H1 (cell line): Measurements from ENCODE around the gene KRT72. TPM values are rescaled to one million over a fixed set of nuclear protein-coding genes. Genes with fewer than 3 reads are reported as not detected.

Experiments used
- CTCF ChIA-PET: fragments of 300-600 bp; sonication (Branson Sonifier 250); formaldehyde crosslinking; loops from one replicate; lab custom pipeline; 2021; ENCODE audit not compliant: partially characterized antibody; lab: Charles Lee
- POLR2A ChIA-PET: fragments of 300-600 bp; sonication (Branson Sonifier 250); formaldehyde crosslinking; loops from one replicate; lab custom pipeline; 2021; ENCODE audit warnings: inconsistent platforms; ENCODE audit not compliant: partially characterized antibody; lab: Charles Lee
- DNase-seq, 2 experiments: peaks; one replicate each; pipeline versions ENCODE4 v3.0.0 to v3.0.0-alpha.2; 2010 to 2022; ENCODE audit warnings: low spot score in 2 of 2, low read depth in 1 of 2, mixed read lengths in 1 of 2
- FAIRE-seq: peaks from 2 replicates; lab custom pipeline; 2011; peaks lifted over from hg19 to GRCh38; lab: Jason Lieb, UNC
- H2AFZ ChIP-seq: 2 replicates; pipeline ENCODE4 v1.8.1; 2012; ENCODE audit warnings: low read length, inconsistent platforms
- H2AK5ac ChIP-seq: 2 replicates; pipeline ENCODE4 v1.6.1; 2013; ENCODE audit warnings: low read depth, low read length
- H2BK120ac ChIP-seq: replicated peaks from 2 replicates; pipeline ENCODE3; 2013; ENCODE audit warnings: low read depth, low read length, inconsistent platforms
- H2BK12ac ChIP-seq: 2 replicates; pipeline ENCODE4 v1.6.1; 2013; ENCODE audit warnings: low read depth, low read length
- H2BK15ac ChIP-seq: 2 replicates; pipeline ENCODE4 v1.6.1; 2013; ENCODE audit warnings: low read length
- H2BK20ac ChIP-seq: 2 replicates; pipeline ENCODE4 v1.6.1; 2013; ENCODE audit warnings: low read length
- H2BK5ac ChIP-seq: 2 replicates; pipeline ENCODE4 v1.6.1; 2013; ENCODE audit warnings: low read depth, low read length
- H3K14ac ChIP-seq: 2 replicates; pipeline ENCODE4 v1.6.1; 2013; ENCODE audit warnings: inconsistent platforms; ENCODE audit not compliant: insufficient read length
- H3K18ac ChIP-seq: 2 replicates; pipeline ENCODE4 v1.6.1; 2013; ENCODE audit warnings: low read length; ENCODE audit errors: extremely low read depth
- H3K23ac ChIP-seq: 2 replicates; pipeline ENCODE4 v1.6.1; 2013; ENCODE audit warnings: inconsistent platforms; ENCODE audit not compliant: insufficient read length
- H3K23me2 ChIP-seq: 2 replicates; pipeline ENCODE4 v1.6.1; 2013; ENCODE audit warnings: low read depth, low read length
- H3K27ac ChIP-seq: 2 replicates; pipeline ENCODE4 v1.6.1; 2011; ENCODE audit warnings: low read depth, low read length, inconsistent platforms
- H3K27me3 ChIP-seq, 4 experiments: replicated peaks in 1 of 4; 1 replicate in 1 of 4; 2 replicates in 3 of 4; pipeline versions ENCODE4 v1.6.1 to v1.8.1; 2011 to 2013; ENCODE audit warnings: low read length in 3 of 4, mild to moderate bottlenecking in 3 of 4, inconsistent platforms in 2 of 4, mixed read lengths in 2 of 4, moderate library complexity in 1 of 4; ENCODE audit not compliant: control insufficient read depth in 3 of 4, insufficient read depth in 3 of 4; ENCODE audit errors: extremely low read depth in 1 of 4
- H3K36me3 ChIP-seq, 4 experiments: 2 replicates each; pipeline versions ENCODE4 v1.6.1 to v1.8.1; 2011 to 2013; ENCODE audit warnings: mild to moderate bottlenecking in 4 of 4, low read length in 3 of 4, moderate library complexity in 2 of 4, control low read depth in 1 of 4, inconsistent platforms in 1 of 4; ENCODE audit not compliant: insufficient read depth in 4 of 4, control insufficient read depth in 2 of 4
- H3K4ac ChIP-seq: replicated peaks from 2 replicates; pipeline ENCODE3; 2013; ENCODE audit warnings: low read length, low read depth, mixed read lengths, inconsistent platforms; ENCODE audit not compliant: insufficient read length
- H3K4me1 ChIP-seq, 4 experiments: replicated peaks in 1 of 4; 1 replicate in 1 of 4; 2 replicates in 3 of 4; pipeline versions ENCODE4 v1.6.1 to v1.8.1; 2011 to 2013; ENCODE audit warnings: low read length in 3 of 4, inconsistent platforms in 2 of 4, mixed read lengths in 1 of 4; ENCODE audit not compliant: insufficient read depth in 4 of 4, control insufficient read depth in 3 of 4
- H3K4me2 ChIP-seq, 2 experiments: 2 replicates each; pipeline versions ENCODE4 v1.6.1 to v1.8.1; 2011 to 2013; ENCODE audit warnings: low read depth in 2 of 2, low read length in 2 of 2, control low read depth in 1 of 2, inconsistent platforms in 1 of 2, mild to moderate bottlenecking in 1 of 2; ENCODE audit not compliant: insufficient read depth in 1 of 2
- H3K4me3 ChIP-seq, 4 experiments: fragments of 200-600, 300-600 bp in 1 of 4; sonication (generic), shearing (Covaris generic), sonication (Bioruptor Twin) in 1 of 4; 2 replicates each; pipeline versions ENCODE4 v1.5.1 to v1.8.1; 2011 to 2016; ENCODE audit warnings: low read length in 4 of 4, low read depth in 3 of 4, control low read depth in 2 of 4, inconsistent platforms in 2 of 4, mild to moderate bottlenecking in 2 of 4, mixed read lengths in 1 of 4, moderate library complexity in 1 of 4; ENCODE audit not compliant: insufficient read depth in 2 of 4; ENCODE audit errors: extremely low read depth in 1 of 4
- H3K56ac ChIP-seq: replicated peaks from 2 replicates; pipeline ENCODE3; 2013; ENCODE audit warnings: low read depth, mild to moderate bottlenecking, mixed read lengths, low read length, inconsistent platforms; ENCODE audit not compliant: insufficient read length
- H3K79me1 ChIP-seq: 2 replicates; pipeline ENCODE4 v1.6.1; 2013; ENCODE audit warnings: low read depth, low read length, control low read depth
- H3K79me2 ChIP-seq, 2 experiments: 2 replicates each; pipeline versions ENCODE4 v1.6.1 to v1.8.1; 2012 to 2013; ENCODE audit warnings: low read length in 2 of 2, mild to moderate bottlenecking in 2 of 2, inconsistent platforms in 1 of 2; ENCODE audit not compliant: insufficient read depth in 2 of 2, control insufficient read depth in 1 of 2
- H3K9ac ChIP-seq, 4 experiments: replicated peaks in 1 of 4; 1 replicate in 1 of 4; 2 replicates in 3 of 4; pipeline versions ENCODE4 v1.6.1 to v1.8.1; 2011 to 2013; ENCODE audit warnings: low read depth in 3 of 4, low read length in 3 of 4, control low read depth in 2 of 4, mild to moderate bottlenecking in 2 of 4, moderate library complexity in 2 of 4, inconsistent platforms in 1 of 4; ENCODE audit errors: extremely low read depth in 1 of 4
- H3K9me3 ChIP-seq, 2 experiments: 2 replicates each; pipeline versions ENCODE4 v1.6.1 to v1.8.1; 2012 to 2013; ENCODE audit warnings: mild to moderate bottlenecking in 2 of 2, moderate library complexity in 2 of 2, control low read depth in 1 of 2, inconsistent platforms in 1 of 2, low read depth in 1 of 2, low read length in 1 of 2, mixed read lengths in 1 of 2; ENCODE audit not compliant: insufficient read depth in 2 of 2
- H4K20me1 ChIP-seq, 2 experiments: replicated peaks in 1 of 2; 2 replicates each; pipeline versions ENCODE3 to v1.8.1; 2011 to 2013; ENCODE audit warnings: inconsistent platforms in 2 of 2, low read length in 2 of 2, mild to moderate bottlenecking in 1 of 2; ENCODE audit not compliant: insufficient read depth in 2 of 2, control insufficient read depth in 1 of 2
- H4K5ac ChIP-seq: 2 replicates; pipeline ENCODE4 v1.6.1; 2013; ENCODE audit warnings: low read length, low read depth, mixed read lengths, inconsistent platforms; ENCODE audit not compliant: insufficient read length
- H4K8ac ChIP-seq: 2 replicates; pipeline ENCODE4 v1.8.0; 2013; ENCODE audit warnings: mild to moderate bottlenecking, moderate library complexity, low read length, inconsistent platforms; ENCODE audit not compliant: insufficient read depth; ENCODE audit errors: extremely low read depth
- H4K91ac ChIP-seq: replicated peaks from 2 replicates; pipeline ENCODE3; 2013; ENCODE audit warnings: low read length, mixed read lengths, inconsistent platforms; ENCODE audit not compliant: insufficient read length
- ASH2L ChIP-seq: fragments of 200-600, 300-600 bp; sonication (generic); IDR thresholded peaks from one replicate; pipeline ENCODE4 v1.7.1; 2017; ENCODE audit warnings: low read length
- CBX5 ChIP-seq: fragments of 300-800, 300-1000 bp; sonication (generic); IDR thresholded peaks from 2 replicates; pipeline ENCODE4 v1.7.1; 2016; ENCODE audit warnings: antibody characterized with exemption, low read length, low read depth
- EGR1 ChIP-seq: IDR thresholded peaks from 2 replicates; pipeline ENCODE4 v1.6.1; 2011; ENCODE audit warnings: low read depth, low read length, borderline replicate concordance
- EZH2 ChIP-seq: fragments of 200-600 bp; sonication (generic); IDR thresholded peaks from 2 replicates; pipeline ENCODE4 v1.7.1; 2012; ENCODE audit warnings: low read depth, mild to moderate bottlenecking, moderate library complexity, low read length, inconsistent platforms; ENCODE audit not compliant: severe bottlenecking
- KDM4A ChIP-seq: IDR thresholded peaks from one replicate; pipeline ENCODE4 v1.7.1; 2012; ENCODE audit warnings: low read depth, mild to moderate bottlenecking, moderate library complexity, low read length, inconsistent platforms; ENCODE audit not compliant: severe bottlenecking
- POLR2AphosphoS5 ChIP-seq: IDR thresholded peaks from 2 replicates; pipeline ENCODE4 v1.6.1; 2011; ENCODE audit warnings: low read depth, low read length
- RAD21 ChIP-seq, 2 experiments: IDR thresholded peaks in 1 of 2; conservative IDR thresholded peaks in 1 of 2; 2 replicates each; pipeline ENCODE4 v1.6.1; 2011; ENCODE audit warnings: low read depth in 2 of 2, low read length in 2 of 2, improper control_type of control experiment in 1 of 2, inconsistent platforms in 1 of 2, mild to moderate bottlenecking in 1 of 2, moderate library complexity in 1 of 2
- TBP ChIP-seq: IDR thresholded peaks from 2 replicates; pipeline ENCODE4 v1.6.1; 2011; ENCODE audit warnings: low read depth, low read length, improper control_type of control experiment
- TEAD4 ChIP-seq: IDR thresholded peaks from 2 replicates; pipeline ENCODE4 v1.6.1; 2012; ENCODE audit warnings: low read depth, low read length, inconsistent platforms, mixed read lengths
- YY1 ChIP-seq: IDR thresholded peaks from 2 replicates; pipeline ENCODE4 v1.6.1; 2011; ENCODE audit warnings: low read depth, mild to moderate bottlenecking, low read length
- WGBS, 2 experiments: shearing (Covaris generic) in 1 of 2; methylation state at CpG; one replicate each; pipeline versions ENCODE4 v1.1.6 to v1.1.7; 2013 to 2015; ENCODE audit warnings: low lambda C conversion rate in 2 of 2, mixed read lengths in 2 of 2, inconsistent platforms in 1 of 2, low coverage in 1 of 2, missing lambda C conversion rate in 1 of 2; ENCODE audit not compliant: insufficient replicate concordance in 2 of 2, insufficient coverage in 1 of 2, insufficient read length in 1 of 2; ENCODE audit errors: extremely low coverage in 1 of 2, missing lambda C conversion rate in 1 of 2; 5-methylcytosine and 5-hydroxymethylcytosine counted together
- polyA plus RNA-seq, 7 experiments: library from polyadenylated mRNA; depleted of rRNA in 3 of 7; stranded (reverse) in 5 of 7; unstranded in 2 of 7; fragments of >200 nt in 5 of 7; fragments of 200-250 nt in 2 of 7; gene quantifications; 1 replicate in 5 of 7; 2 replicates in 1 of 7; 4 replicates in 1 of 7; pipeline versions ENCODE4 v1.2.1 to v1.2.3, GENCODE V29; 2011 to 2013; ENCODE audit warnings: missing spikeins in 2 of 7, mixed read lengths in 2 of 7
- total RNA-seq: library from RNA; stranded (reverse); fragmentation: NEBNext Ultra II Directional; extraction: Animal tissue kit (Norgen Biotek cat#: 25700); gene quantifications from 2 replicates; pipeline ENCODE4 v1.2.1, GENCODE V29; 2021
- TF ChIP-seq, protein P1 (sequence below): IDR thresholded peaks from 2 replicates; pipeline ENCODE4 v1.6.1; 2012; ENCODE audit warnings: low read length, inconsistent platforms
- TF ChIP-seq, protein P2 (sequence below): IDR thresholded peaks from 2 replicates; pipeline ENCODE4 v1.6.1; 2012; ENCODE audit warnings: inconsistent platforms

Gene KRT72
- total and polyA plus RNA-seq, 2 of the 8 experiments (the other 6 are each of a cell fraction or from before 2014, with no cell fraction given), result not detected

DNA sequence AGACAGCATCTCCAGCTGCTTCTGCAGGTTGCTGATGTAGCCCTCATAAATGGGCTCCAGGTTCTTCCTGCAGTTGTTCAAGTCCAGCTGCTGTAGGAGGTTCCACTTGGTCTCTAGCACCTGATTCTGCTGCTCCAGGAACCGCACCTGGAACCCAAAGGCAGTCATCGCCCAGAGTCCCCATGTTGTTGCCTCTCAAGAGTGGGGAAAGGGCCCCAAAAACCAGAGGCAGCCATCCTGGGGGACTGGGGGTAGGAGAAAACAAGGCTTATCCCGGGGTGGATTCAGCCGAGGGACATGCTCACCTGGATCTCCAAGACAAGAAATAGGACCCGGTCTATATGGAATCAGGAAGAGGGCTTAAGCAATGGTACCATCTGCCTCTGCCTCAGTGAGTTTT is 2.3 kb downstream of the KRT72 start:
- H3K4me3 ChIP-seq, result no peak overlapping the region
- no peak overlapping the region for H2AFZ ChIP-seq
- H3K4me2 ChIP-seq, result no peak overlapping the region
- no peak overlapping the region for H4K8ac ChIP-seq
- ChIA-PET CTCF (interaction anchor here (1.0 to 23.2 kb wide), 4 partner anchors 11 to 276 kb away, joined by 3 to 502 read pairs (median 14); no protein-coding TSS in a partner anchor), POLR2A (no interaction called here)
- H2BK120ac ChIP-seq, result no peak overlapping the region
- no peak overlapping the region for H4K91ac ChIP-seq
- no peak overlapping the region for H3K4ac ChIP-seq
- H2BK5ac ChIP-seq, result no peak overlapping the region
- no peak overlapping the region for H3K14ac ChIP-seq
- H4K20me1 ChIP-seq, result no peaks in the 10 kb centered on the region
- H3K79me2 ChIP-seq, result no peaks in the 10 kb centered on the region
- H3K23ac ChIP-seq, result no peak overlapping the region
- no peaks in the 10 kb centered on the region for H3K36me3 ChIP-seq
- no peak overlapping the region for H2BK15ac ChIP-seq
- H4K5ac ChIP-seq, result no peak overlapping the region
- no peaks in the 10 kb centered on the region; the same call in 1 of the 2 replicates for H3K23me2 ChIP-seq
- no peak for DNase-seq
- FAIRE-seq, result no peak
- no peak overlapping the region for H3K56ac ChIP-seq
- H3K4me1 ChIP-seq, result no peaks in the 10 kb centered on the region
- H3K9ac ChIP-seq, result no peak overlapping the region
- 95% methylated on average over 5 of the region's 5 CpGs; no CpG with 5 or more reads in 1 of the 2 experiments for WGBS, 2 experiments
- no peak overlapping the region for H3K18ac ChIP-seq
- H3K9me3 ChIP-seq, result no peaks in the 10 kb centered on the region; a peak in 2 of 4 replicates
- no peak overlapping the region for H2BK20ac ChIP-seq
- no peaks in the 10 kb centered on the region for H3K79me1 ChIP-seq
- no peak overlapping the region for H2AK5ac ChIP-seq
- no peak overlapping the region for H2BK12ac ChIP-seq
- peaks cover 0 to 6% (median under 1%) of the 10 kb centered on the region in 4 experiments; a peak in 5 of 7 replicates for H3K27me3 ChIP-seq
- no peak overlapping the region for H3K27ac ChIP-seq
- TF ChIP-seq ASH2L, result no peak
- no peak for TF ChIP-seq POLR2AphosphoS5
- no peak for TF ChIP-seq CBX5
- TF ChIP-seq YY1, result no peak
- TF ChIP-seq TEAD4, result no peak
- TF ChIP-seq RAD21 (IDR thresholded peaks at IDR 0.05 in 1 of 2, conservative IDR thresholded peaks at IDR 0.05 in 1 of 2; ENCODE audit: low read depth in 2 of 2, low read length in 2 of 2), result no peak
- TF ChIP-seq, protein P1, sequence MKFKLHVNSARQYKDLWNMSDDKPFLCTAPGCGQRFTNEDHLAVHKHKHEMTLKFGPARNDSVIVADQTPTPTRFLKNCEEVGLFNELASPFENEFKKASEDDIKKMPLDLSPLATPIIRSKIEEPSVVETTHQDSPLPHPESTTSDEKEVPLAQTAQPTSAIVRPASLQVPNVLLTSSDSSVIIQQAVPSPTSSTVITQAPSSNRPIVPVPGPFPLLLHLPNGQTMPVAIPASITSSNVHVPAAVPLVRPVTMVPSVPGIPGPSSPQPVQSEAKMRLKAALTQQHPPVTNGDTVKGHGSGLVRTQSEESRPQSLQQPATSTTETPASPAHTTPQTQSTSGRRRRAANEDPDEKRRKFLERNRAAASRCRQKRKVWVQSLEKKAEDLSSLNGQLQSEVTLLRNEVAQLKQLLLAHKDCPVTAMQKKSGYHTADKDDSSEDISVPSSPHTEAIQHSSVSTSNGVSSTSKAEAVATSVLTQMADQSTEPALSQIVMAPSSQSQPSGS, result no peak
- no peak for TF ChIP-seq EGR1
- TF ChIP-seq, protein P2, sequence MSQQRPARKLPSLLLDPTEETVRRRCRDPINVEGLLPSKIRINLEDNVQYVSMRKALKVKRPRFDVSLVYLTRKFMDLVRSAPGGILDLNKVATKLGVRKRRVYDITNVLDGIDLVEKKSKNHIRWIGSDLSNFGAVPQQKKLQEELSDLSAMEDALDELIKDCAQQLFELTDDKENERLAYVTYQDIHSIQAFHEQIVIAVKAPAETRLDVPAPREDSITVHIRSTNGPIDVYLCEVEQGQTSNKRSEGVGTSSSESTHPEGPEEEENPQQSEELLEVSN, result no peak
- no peak for TF ChIP-seq KDM4A
- no peak for TF ChIP-seq TBP
- TF ChIP-seq EZH2, result no peak
